ENCODE data around the gene ASIC5.

DNA sequence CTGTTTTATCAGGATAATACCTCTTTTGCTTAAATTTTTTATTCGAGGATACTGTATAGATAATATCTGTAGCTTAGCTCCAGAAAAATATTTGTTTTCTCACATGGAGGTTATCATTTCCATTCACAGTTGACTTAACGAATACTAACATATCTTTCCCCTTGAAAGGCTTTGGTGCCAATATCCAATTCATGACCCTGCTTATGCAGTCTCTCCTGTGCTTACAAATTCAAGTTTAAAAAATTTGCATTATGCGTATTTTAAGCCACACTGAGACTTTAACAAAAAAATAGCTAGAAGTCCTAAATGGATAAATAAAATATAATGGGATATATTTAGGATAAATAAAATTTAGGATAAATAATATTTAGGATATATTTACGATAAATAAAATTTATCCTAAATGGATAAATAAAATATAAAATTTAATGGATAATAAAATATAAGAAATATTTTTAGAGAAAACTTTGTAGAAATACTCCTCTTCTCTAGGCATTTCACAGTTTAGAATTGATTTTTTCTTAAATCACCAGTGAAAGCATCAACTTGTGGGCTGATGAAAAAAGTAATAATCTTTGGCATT, 84.7 kb downstream of the ASIC5 start:
- TF ChIP-seq, protein P1, sequence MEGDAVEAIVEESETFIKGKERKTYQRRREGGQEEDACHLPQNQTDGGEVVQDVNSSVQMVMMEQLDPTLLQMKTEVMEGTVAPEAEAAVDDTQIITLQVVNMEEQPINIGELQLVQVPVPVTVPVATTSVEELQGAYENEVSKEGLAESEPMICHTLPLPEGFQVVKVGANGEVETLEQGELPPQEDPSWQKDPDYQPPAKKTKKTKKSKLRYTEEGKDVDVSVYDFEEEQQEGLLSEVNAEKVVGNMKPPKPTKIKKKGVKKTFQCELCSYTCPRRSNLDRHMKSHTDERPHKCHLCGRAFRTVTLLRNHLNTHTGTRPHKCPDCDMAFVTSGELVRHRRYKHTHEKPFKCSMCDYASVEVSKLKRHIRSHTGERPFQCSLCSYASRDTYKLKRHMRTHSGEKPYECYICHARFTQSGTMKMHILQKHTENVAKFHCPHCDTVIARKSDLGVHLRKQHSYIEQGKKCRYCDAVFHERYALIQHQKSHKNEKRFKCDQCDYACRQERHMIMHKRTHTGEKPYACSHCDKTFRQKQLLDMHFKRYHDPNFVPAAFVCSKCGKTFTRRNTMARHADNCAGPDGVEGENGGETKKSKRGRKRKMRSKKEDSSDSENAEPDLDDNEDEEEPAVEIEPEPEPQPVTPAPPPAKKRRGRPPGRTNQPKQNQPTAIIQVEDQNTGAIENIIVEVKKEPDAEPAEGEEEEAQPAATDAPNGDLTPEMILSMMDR (IDR thresholded peaks at IDR 0.05; ENCODE audit: insufficient read depth, low read length, poor library complexity, severe bottlenecking): no peak
- no peak for TF ChIP-seq EZH2phosphoT487 (conservative IDR thresholded peaks at IDR 0.05; ENCODE audit: low read length)

Data from SU-DHL-6 (cell line).